ENCODE results near the gene EGFLAM.

EGFLAM gene

DNA sequence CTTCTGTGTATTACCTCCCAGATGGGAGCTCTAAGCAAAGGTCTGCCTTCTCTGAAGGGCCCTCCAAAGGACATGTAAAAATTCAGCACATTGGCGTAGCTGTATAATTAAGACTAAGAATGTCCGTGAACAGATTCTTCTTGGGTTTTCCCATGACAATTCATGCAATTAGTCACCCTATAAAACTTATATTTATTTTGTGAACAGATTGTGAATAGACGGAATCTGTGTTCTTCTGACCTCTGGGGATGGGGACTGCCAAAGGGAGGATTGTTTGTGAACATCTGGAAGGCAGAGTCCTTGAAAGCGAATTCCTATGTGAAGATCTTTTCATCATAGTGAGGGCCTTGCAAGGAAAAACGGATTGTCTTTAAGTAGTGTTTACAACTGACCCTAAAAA, 111.3 kb downstream of the EGFLAM start:
- TF ChIP-seq CTCF (conservative IDR thresholded peaks at IDR 0.05; ENCODE audit: low read depth, low read length), result no peak
- no peak overlapping the region for H3K4me3 ChIP-seq (ENCODE audit: low read length)
- DNase-seq (ENCODE audit: low read depth), result no peak

- no peak overlapping the region for H3K4me3 ChIP-seq (ENCODE audit: low read length)
- no peak for TF ChIP-seq CTCF (conservative IDR thresholded peaks at IDR 0.05; ENCODE audit: low read depth, low read length)
- no peak for DNase-seq (ENCODE audit: low read depth)
These were observed 112.2 kb downstream of the EGFLAM start for GRCh38 chr5:38370358-38371100.

DNA sequence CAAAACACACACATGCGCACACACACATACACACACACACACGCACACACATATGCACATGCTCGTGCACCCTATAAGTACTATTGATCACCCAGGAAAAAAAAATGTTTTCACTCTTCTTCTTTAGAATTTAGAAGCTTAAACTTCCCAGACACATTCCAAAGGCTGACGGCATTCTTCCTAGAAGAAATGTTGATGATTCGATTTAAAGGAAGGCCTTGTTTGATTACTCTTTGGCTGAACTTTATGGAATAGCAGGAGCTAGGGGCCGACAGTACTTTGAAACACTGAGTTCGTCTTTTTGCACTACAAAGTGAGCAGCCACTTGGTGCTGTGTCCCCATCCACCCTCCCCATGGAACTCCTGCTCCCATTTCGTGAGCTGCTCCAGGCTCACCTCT, 113.2 kb downstream of the EGFLAM start:
- DNase-seq (ENCODE audit: low read depth), result no peak
- no peak overlapping the region for H3K4me3 ChIP-seq (ENCODE audit: low read length)
- TF ChIP-seq CTCF (conservative IDR thresholded peaks at IDR 0.05; ENCODE audit: low read depth, low read length), result no peak

DNA sequence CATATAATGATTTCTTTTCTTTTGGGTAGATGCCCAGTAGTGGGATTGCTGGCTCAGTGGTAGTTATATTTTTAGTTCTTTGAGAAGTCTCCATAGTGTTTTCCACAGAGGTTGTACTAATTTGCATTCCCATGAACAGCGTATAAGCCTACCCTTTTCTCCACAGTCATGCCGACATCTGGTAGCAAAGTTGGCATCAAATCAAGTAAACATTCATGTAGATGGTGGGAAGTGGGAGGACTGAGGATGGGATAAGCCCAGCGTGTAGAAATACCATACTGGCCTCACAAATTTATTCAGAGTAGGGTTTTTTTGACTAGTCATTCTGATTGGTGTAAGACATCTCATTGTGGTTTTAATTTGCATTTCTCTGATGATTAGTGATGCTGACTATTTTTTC, 115.4 kb downstream of the EGFLAM start:
- no peak for DNase-seq (ENCODE audit: low read depth)
- TF ChIP-seq CTCF (conservative IDR thresholded peaks at IDR 0.05; ENCODE audit: low read depth, low read length), result no peak
- H3K4me3 ChIP-seq (ENCODE audit: low read length), result no peak overlapping the region

GRCh38 chr5:38375423-38375822, 117.1 kb downstream of the EGFLAM start:
- TF ChIP-seq CTCF (conservative IDR thresholded peaks at IDR 0.05; ENCODE audit: low read depth, low read length), result no peak
- no peak for DNase-seq (ENCODE audit: low read depth)
- H3K4me3 ChIP-seq (ENCODE audit: low read length), result no peak overlapping the region

DNA sequence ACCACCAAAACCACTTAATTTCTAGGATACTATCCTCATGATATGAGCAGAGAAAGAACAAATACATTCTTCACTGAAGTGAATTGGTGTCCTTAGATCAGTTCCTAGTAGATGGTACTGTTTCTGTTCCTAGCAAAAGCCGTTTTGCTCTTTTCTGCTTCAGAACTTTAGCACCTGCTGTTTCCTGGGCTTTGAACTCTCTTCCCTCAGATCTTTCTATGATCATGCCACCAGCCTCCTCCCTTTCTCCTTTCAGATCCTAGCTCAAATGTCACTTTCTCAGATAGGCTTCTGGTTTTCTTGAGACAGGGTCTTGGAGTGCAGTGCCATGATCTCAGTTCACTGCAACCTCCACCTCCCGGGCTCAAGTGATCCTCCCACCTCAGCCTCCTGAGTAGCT, 118.0 kb downstream of the EGFLAM start:
- no peak for DNase-seq (ENCODE audit: low read depth)
- TF ChIP-seq CTCF (conservative IDR thresholded peaks at IDR 0.05; ENCODE audit: low read depth, low read length), result no peak
- H3K4me3 ChIP-seq (ENCODE audit: low read length), result no peak overlapping the region

- no peak for DNase-seq (ENCODE audit: low read depth)
- H3K4me3 ChIP-seq (ENCODE audit: low read length), result no peak overlapping the region
- TF ChIP-seq CTCF (conservative IDR thresholded peaks at IDR 0.05; ENCODE audit: low read depth, low read length), result no peak
These were observed 120.2 kb downstream of the EGFLAM start for GRCh38 chr5:38378579-38378978.

Measured in retinal pigment epithelial cell (primary cell).